ENCODE results near the gene GDI2.
"Not testable (repeated sequence)": the region's sequence is repeated elsewhere in the genome, so short reads cannot be mapped to it uniquely, and the experiment has no call there.

Gene GDI2

GRCh38 chr10:5813341-5814109 is at the start of gene GDI2:
Gene GDI2, minus strand, starts transcription at chr10:5813434. Its CDS starts 176 bp downstream, at chr10:5813258.
- H3K27me3 ChIP-seq (ENCODE audit: control insufficient read depth, insufficient read depth, low read length): no peaks in the 10 kb centered on the region
- H3K9ac ChIP-seq (ENCODE audit: low read length): peak within 1 kb of the TSS; percentile 96
- H3K4me1 ChIP-seq (ENCODE audit: control insufficient read depth, insufficient read depth, low read length): peaks cover 21% of the 10 kb centered on the region
- no peaks in the 10 kb centered on the region for H3K9me3 ChIP-seq (ENCODE audit: control insufficient read depth, low read length)
- H3K4me3 ChIP-seq (ENCODE audit: low read length): peak within 1 kb of the TSS; percentile 70
- H3K36me3 ChIP-seq (ENCODE audit: control insufficient read depth, insufficient read depth, low read length): no peaks in the 10 kb centered on the region

DNA sequence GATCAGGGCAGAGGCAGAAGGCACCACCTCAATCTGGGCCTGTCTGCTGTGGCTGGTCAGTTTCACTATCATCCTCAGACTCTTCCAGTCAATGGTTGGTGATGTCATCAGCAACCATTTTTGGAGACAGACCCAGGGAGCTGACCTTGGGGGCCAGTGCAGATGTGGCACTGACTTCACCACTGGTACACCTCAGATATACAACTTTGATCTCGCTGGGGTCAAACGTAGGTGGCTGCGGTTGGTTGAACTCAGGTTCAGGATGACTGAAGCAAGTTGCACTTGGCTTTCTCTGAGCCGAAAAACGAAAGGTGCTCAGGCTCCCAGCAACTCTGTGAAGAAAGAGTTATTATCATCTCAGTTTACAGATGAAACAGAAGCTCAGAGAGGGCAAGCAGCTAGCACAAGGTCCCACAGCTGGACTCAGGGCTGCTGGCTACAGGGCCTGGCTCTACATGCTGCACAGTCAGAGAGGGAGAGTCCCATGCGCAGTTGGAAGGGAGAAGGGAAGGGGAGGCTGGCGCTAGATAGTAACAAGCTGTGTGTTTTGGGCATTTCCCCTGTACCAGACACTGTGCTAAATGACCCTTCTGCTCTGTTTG is 49.2 kb upstream of the GDI2 start:
- Histone ChIP-seq H3K9ac (ENCODE audit: low read length) (no peak overlapping the region), H3K9me3 (ENCODE audit: control insufficient read depth, low read length) (no peaks in the 10 kb centered on the region), H3K4me3 (ENCODE audit: low read length) (no peak overlapping the region), H3K36me3 (ENCODE audit: control insufficient read depth, insufficient read depth, low read length) (no peaks in the 10 kb centered on the region), H3K27me3 (ENCODE audit: control insufficient read depth, insufficient read depth, low read length) (no peaks in the 10 kb centered on the region), H3K4me1 (ENCODE audit: control insufficient read depth, insufficient read depth, low read length) (no peaks in the 10 kb centered on the region)

DNA sequence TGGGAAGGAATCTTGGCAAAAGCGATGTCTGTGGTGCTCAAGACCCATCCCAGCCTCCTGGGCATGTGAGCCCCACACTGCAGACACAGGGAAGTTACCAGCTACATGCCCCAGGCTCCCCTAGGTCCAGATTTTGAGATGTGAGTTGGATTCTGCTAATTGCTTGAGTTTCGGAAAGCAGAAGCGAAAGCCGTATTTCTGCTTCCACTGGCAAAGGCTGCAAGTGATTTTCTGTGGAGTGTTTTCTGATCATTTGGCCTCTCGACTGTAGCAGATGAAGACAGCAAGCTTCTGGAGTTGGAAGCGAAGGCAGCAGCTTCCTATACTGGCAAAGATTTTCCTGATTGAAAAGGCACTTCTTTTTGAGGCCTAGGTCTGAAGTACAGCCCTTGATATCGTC is 46.8 kb upstream of the GDI2 start:
- H3K4me3 ChIP-seq (ENCODE audit: low read length): no peak overlapping the region
- no peaks in the 10 kb centered on the region for H3K27me3 ChIP-seq (ENCODE audit: control insufficient read depth, insufficient read depth, low read length)
- no peaks in the 10 kb centered on the region for H3K9me3 ChIP-seq (ENCODE audit: control insufficient read depth, low read length)
- no peaks in the 10 kb centered on the region for H3K4me1 ChIP-seq (ENCODE audit: control insufficient read depth, insufficient read depth, low read length)
- no peaks in the 10 kb centered on the region for H3K36me3 ChIP-seq (ENCODE audit: control insufficient read depth, insufficient read depth, low read length)
- no peak overlapping the region for H3K9ac ChIP-seq (ENCODE audit: low read length)

DNA sequence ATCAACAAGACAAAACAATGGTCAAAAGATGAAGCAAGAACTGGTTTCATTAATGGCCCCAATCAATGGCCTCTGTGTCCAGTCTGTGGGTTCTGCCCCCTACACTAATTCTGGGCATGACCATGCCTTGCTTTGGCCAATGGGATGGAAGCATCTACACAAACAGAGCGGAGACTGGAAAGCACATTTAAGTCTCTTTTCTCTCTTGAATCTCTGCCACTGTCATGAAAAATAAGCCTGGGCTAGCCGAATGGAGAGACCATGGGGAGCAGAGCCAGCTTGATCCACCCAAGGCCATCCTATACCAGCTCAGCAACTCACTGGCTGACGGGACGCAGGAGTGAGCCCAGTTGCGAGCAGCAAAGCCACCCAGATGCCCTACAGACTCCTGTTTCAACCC is 45.6 kb upstream of the GDI2 start:
- Histone ChIP-seq H3K36me3 (ENCODE audit: control insufficient read depth, insufficient read depth, low read length) (no peaks in the 10 kb centered on the region), H3K9me3 (ENCODE audit: control insufficient read depth, low read length) (no peaks in the 10 kb centered on the region), H3K9ac (ENCODE audit: low read length) (no peak overlapping the region), H3K4me1 (ENCODE audit: control insufficient read depth, insufficient read depth, low read length) (no peaks in the 10 kb centered on the region), H3K4me3 (ENCODE audit: low read length) (no peak overlapping the region), H3K27me3 (ENCODE audit: control insufficient read depth, insufficient read depth, low read length) (no peaks in the 10 kb centered on the region)

DNA sequence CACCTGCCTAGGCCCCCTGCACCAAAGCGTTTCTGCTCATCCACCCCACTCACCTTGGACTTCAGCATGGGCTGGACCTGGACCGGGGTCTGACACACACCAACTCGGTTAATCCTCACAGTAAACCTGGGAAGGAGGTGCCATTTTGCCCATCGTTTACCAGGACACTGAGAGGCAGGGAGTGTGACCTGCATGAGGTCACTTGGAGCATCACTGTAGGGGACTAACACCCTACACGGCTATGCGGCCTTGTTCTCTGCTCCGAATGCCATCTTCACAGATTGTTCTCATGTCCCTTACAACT is 43.4 kb upstream of the GDI2 start:
- H3K36me3 ChIP-seq (ENCODE audit: control insufficient read depth, insufficient read depth, low read length): no peaks in the 10 kb centered on the region
- H3K9me3 ChIP-seq (ENCODE audit: control insufficient read depth, low read length): no peaks in the 10 kb centered on the region
- H3K4me1 ChIP-seq (ENCODE audit: control insufficient read depth, insufficient read depth, low read length): no peaks in the 10 kb centered on the region
- no peak overlapping the region for H3K9ac ChIP-seq (ENCODE audit: low read length)
- H3K27me3 ChIP-seq (ENCODE audit: control insufficient read depth, insufficient read depth, low read length): no peaks in the 10 kb centered on the region
- no peak overlapping the region for H3K4me3 ChIP-seq (ENCODE audit: low read length)

DNA sequence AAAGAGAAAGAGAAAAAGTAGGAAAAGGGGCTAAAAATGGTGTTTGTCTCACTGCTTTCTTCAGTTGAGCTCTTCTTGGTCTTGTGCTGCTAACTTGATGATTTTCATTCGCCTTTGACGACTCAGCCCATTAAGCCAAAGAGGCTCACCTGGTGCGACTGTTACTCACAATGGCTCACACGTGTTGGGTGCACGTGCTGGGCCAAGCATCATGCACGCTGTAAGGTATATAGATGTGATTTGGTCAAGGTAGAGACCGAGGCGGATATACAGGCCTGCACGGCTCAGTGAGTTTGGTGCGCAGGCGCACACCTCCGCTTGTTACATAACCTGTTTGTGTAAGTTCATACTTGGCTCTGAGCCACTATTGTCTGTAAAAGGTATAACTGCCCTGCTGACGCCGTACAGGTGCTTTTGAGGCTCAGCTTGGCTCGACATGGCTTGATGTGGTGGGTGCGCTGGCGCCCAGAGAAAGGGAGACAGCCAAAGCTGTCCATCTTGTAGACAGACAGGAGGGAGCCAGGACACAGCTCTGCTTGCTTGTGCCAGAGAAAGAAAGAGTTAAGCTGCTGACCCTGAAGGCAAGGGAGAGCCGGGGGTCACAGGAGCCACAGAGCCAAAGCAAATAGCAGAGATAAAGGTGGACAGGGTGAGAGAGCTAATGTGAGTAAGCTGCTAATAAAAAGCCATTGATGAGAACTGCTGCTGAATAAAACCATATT is 42.9 kb upstream of the GDI2 start:
- Histone ChIP-seq H3K4me1 (ENCODE audit: control insufficient read depth, insufficient read depth, low read length) (no peaks in the 10 kb centered on the region), H3K27me3 (ENCODE audit: control insufficient read depth, insufficient read depth, low read length) (no peaks in the 10 kb centered on the region), H3K9me3 (ENCODE audit: control insufficient read depth, low read length) (no peaks in the 10 kb centered on the region), H3K4me3 (ENCODE audit: low read length) (no peak overlapping the region), H3K9ac (ENCODE audit: low read length) (no peak overlapping the region), H3K36me3 (ENCODE audit: control insufficient read depth, insufficient read depth, low read length) (no peaks in the 10 kb centered on the region)

- no peaks in the 10 kb centered on the region for H3K9me3 ChIP-seq (ENCODE audit: control insufficient read depth, low read length)
- H3K9ac ChIP-seq (ENCODE audit: low read length): no peak overlapping the region
- H3K36me3 ChIP-seq (ENCODE audit: control insufficient read depth, insufficient read depth, low read length): no peaks in the 10 kb centered on the region
- H3K4me1 ChIP-seq (ENCODE audit: control insufficient read depth, insufficient read depth, low read length): no peaks in the 10 kb centered on the region
- no peak overlapping the region for H3K4me3 ChIP-seq (ENCODE audit: low read length)
- no peaks in the 10 kb centered on the region for H3K27me3 ChIP-seq (ENCODE audit: control insufficient read depth, insufficient read depth, low read length)
Observed at GRCh38 chr10:5854131-5854475, 40.9 kb upstream of the GDI2 start.

DNA sequence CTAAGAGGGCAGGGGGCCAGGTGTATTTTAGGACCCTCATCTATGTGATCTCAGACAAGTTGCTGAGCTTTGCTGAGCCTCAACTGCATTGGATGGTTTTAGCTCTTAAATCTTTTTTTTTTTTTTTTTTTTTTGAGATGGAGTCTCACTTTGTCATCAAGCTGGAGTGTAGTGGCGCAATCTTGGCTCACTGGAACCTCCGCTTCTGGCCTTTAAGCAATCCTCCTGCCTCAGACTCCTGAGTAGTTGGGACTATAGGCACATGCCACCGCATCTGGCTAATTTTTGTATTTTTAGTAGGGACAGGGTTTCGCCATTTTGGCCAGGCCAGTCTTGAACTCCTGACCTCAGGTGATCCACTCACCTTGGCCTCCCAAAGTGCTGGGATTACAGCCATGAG is 33.4 kb upstream of the GDI2 start:
- not testable (repeated sequence) for H3K9me3 ChIP-seq (ENCODE audit: control insufficient read depth, low read length); H3K4me3 ChIP-seq (ENCODE audit: low read length); H3K36me3 ChIP-seq (ENCODE audit: control insufficient read depth, insufficient read depth, low read length); H3K4me1 ChIP-seq (ENCODE audit: control insufficient read depth, insufficient read depth, low read length); H3K27me3 ChIP-seq (ENCODE audit: control insufficient read depth, insufficient read depth, low read length); H3K9ac ChIP-seq (ENCODE audit: low read length)

DNA sequence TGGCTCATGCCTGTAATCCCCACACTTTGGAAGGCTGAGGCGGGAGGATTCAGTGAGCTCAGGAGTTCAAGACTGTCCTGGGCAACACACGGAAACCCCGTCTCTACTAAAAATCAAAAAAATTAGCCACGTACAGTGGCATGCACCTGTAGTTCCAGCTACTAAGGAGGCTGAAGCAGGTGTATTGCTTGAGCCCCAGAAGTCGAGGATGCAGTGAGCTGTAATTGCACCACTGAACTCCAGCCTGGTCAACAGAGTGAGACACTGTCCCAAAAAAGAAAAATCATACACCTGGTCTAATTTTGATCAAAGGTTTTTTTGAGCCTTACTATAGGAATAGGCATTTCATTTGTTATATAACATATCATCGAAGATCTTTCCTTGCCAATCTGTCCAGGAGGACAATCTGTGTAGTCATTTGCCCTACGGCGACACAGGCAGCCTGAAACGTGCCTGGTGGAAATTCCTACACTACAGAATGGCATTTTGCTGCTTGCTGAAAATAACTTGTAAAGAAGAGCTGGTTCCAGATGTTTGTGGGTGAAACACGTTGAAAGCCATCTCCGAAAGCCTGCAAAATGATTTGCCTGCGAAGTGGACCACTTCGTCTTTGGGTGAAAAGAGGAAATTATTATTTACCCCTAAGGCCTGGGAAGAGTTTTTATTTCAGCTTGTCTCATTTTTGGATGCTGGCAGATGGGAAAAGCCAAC is 31.3 kb upstream of the GDI2 start:
- H3K9me3 ChIP-seq (ENCODE audit: control insufficient read depth, low read length): no peaks in the 10 kb centered on the region
- H3K9ac ChIP-seq (ENCODE audit: low read length): no peak overlapping the region
- no peaks in the 10 kb centered on the region for H3K36me3 ChIP-seq (ENCODE audit: control insufficient read depth, insufficient read depth, low read length)
- H3K4me3 ChIP-seq (ENCODE audit: low read length): no peak overlapping the region
- H3K27me3 ChIP-seq (ENCODE audit: control insufficient read depth, insufficient read depth, low read length): no peaks in the 10 kb centered on the region
- H3K4me1 ChIP-seq (ENCODE audit: control insufficient read depth, insufficient read depth, low read length): no peaks in the 10 kb centered on the region

DNA sequence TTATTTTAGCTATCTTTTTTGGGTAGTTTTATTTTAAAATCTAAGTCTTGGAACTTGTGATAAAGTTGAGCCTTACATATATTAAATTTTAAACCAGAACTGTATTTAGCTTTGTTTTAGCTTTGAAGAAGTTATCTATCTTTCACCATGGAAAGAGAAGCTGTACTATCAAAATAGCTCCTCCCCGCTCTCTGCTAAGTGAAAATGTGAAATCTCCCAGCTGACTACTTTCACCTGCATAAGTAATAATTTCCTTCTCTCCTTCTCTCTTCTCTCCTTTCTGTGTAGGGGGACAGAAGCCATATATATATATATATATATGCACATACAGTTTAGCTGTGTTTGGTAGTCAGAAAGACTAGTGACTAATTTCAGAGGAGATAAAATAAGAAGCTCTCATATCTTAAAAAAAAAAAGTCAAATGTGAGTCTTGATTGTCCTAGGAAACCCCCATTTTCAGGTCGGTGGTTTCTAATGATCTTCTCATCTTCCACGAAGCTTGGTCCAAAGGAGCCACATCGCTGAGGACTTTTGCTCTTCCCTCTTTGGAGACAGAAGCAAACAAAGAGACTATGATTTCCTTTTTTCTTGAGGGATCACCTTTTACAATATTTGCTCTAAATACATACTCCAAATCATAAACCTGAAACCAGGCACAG is 30.6 kb upstream of the GDI2 start:
- H3K9ac ChIP-seq (ENCODE audit: low read length): no peak overlapping the region
- H3K36me3 ChIP-seq (ENCODE audit: control insufficient read depth, insufficient read depth, low read length): no peaks in the 10 kb centered on the region
- H3K4me3 ChIP-seq (ENCODE audit: low read length): no peak overlapping the region
- H3K27me3 ChIP-seq (ENCODE audit: control insufficient read depth, insufficient read depth, low read length): no peaks in the 10 kb centered on the region
- no peaks in the 10 kb centered on the region for H3K9me3 ChIP-seq (ENCODE audit: control insufficient read depth, low read length)
- no peaks in the 10 kb centered on the region for H3K4me1 ChIP-seq (ENCODE audit: control insufficient read depth, insufficient read depth, low read length)

GRCh38 chr10:5841965-5842364 is 28.7 kb upstream of the GDI2 start:
- Histone ChIP-seq H3K4me1 (ENCODE audit: control insufficient read depth, insufficient read depth, low read length) (no peaks in the 10 kb centered on the region), H3K9ac (ENCODE audit: low read length) (no peak overlapping the region), H3K27me3 (ENCODE audit: control insufficient read depth, insufficient read depth, low read length) (no peaks in the 10 kb centered on the region), H3K9me3 (ENCODE audit: control insufficient read depth, low read length) (no peaks in the 10 kb centered on the region), H3K36me3 (ENCODE audit: control insufficient read depth, insufficient read depth, low read length) (no peaks in the 10 kb centered on the region), H3K4me3 (ENCODE audit: low read length) (no peak overlapping the region)
